Peyer's patch (tissue), 4 donors: ENCODE data around the gene UBAP1. TPM values are rescaled to one million over a fixed set of nuclear protein-coding genes. Genes with fewer than 3 reads are reported as not detected.
"Not testable (repeated sequence)": the region's sequence is repeated elsewhere in the genome, so short reads cannot be mapped to it uniquely, and the experiment has no call there.

Experiments used
- DNase-seq, 3 donors: peaks; one replicate each; pipeline ENCODE4 v3.0.0-alpha.2; 2017 to 2019
- H3K27ac ChIP-seq, 4 donors: fragments of 200-600 bp; sonication (generic); one replicate each; pipeline ENCODE4 v1.5.1; 2016 to 2019
- H3K27me3 ChIP-seq, 2 donors: fragments of 200-600 bp; sonication (generic); one replicate each; pipeline ENCODE4 v1.5.1; 2019
- H3K36me3 ChIP-seq, 3 donors: fragments of 200-600 bp; sonication (generic); one replicate each; pipeline ENCODE4 v1.5.1; 2016 to 2019
- H3K4me1 ChIP-seq, 4 donors: fragments of 200-600 bp; sonication (generic); one replicate each; pipeline ENCODE4 v1.5.1; 2016 to 2019
- H3K4me3 ChIP-seq, 4 donors: fragments of 200-600 bp; sonication (generic); 1 replicate in 3 of 4; 2 replicates in 1 of 4; pipeline ENCODE4 v1.5.1; 2016 to 2019; ENCODE audit warnings: mild to moderate bottlenecking in 1 of 4
- H3K9me3 ChIP-seq, 4 donors: fragments of 200-600 bp; sonication (generic); one replicate each; pipeline ENCODE4 v1.5.1; 2016 to 2019; ENCODE audit warnings: mild to moderate bottlenecking in 1 of 4
- POLR2A ChIP-seq, 2 donors: fragments of 450-650 bp; IDR thresholded peaks; one replicate each; pipeline ENCODE4 v1.5.1; 2017; ENCODE audit warnings: antibody characterized with exemption in 2 of 2, mild to moderate bottlenecking in 2 of 2, moderate library complexity in 2 of 2
- total RNA-seq, 4 donors: library from RNA; depleted of rRNA; stranded (reverse); fragments of >200 nt; gene quantifications; one replicate each; pipeline ENCODE4 v1.1.0, GENCODE V29; 2016
- TF ChIP-seq, protein P1 (sequence below), 6 experiments: fragments of 450-650 bp in 4 of 6; fragments of 200-600 bp in 2 of 6; sonication (generic) in 1 of 6; IDR thresholded peaks; one replicate each; pipeline ENCODE4 v1.5.1; 2017 to 2019; ENCODE audit warnings: antibody characterized with exemption in 6 of 6, mild to moderate bottlenecking in 3 of 6, moderate library complexity in 1 of 6

UBAP1 gene
- total RNA-seq, 4 donors from 2014 or later = 19.8 to 40.2 (median 31.6) TPM

DNA sequence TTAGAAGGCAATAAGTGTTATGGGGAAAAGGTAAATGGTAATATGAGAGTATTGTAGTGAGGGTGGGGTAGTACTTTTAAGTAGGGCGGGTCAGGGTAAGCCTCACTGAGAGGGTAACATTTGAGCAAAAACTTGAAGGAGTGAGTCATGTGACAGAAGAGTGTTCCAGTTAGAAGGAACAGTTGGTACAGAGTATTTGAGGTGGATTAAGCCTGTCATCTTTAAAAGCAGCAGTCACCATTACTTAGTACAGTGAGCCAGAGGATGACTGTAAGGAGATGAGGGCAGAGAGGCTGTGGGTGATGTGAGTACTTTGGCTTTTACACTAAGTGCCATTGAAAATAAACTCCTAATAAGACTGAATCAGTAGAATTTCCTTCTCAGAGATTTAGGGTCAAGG lies 54.8 kb downstream of the UBAP1 start:
- H3K4me3 ChIP-seq = no peak overlapping the region
- peaks cover 0 to 32% (median 0%) of the 10 kb centered on the region in 3 donors for H3K36me3 ChIP-seq
- TF ChIP-seq, protein P1, sequence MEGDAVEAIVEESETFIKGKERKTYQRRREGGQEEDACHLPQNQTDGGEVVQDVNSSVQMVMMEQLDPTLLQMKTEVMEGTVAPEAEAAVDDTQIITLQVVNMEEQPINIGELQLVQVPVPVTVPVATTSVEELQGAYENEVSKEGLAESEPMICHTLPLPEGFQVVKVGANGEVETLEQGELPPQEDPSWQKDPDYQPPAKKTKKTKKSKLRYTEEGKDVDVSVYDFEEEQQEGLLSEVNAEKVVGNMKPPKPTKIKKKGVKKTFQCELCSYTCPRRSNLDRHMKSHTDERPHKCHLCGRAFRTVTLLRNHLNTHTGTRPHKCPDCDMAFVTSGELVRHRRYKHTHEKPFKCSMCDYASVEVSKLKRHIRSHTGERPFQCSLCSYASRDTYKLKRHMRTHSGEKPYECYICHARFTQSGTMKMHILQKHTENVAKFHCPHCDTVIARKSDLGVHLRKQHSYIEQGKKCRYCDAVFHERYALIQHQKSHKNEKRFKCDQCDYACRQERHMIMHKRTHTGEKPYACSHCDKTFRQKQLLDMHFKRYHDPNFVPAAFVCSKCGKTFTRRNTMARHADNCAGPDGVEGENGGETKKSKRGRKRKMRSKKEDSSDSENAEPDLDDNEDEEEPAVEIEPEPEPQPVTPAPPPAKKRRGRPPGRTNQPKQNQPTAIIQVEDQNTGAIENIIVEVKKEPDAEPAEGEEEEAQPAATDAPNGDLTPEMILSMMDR (IDR thresholded peaks at IDR 0.05) = no peak
- TF ChIP-seq POLR2A (IDR thresholded peaks at IDR 0.05) = no peak
- H3K27ac ChIP-seq = no peak overlapping the region
- no peak for DNase-seq
- no peaks in the 10 kb centered on the region for H3K27me3 ChIP-seq
- H3K9me3 ChIP-seq = no peaks in the 10 kb centered on the region
- no peaks in the 10 kb centered on the region for H3K4me1 ChIP-seq

DNA sequence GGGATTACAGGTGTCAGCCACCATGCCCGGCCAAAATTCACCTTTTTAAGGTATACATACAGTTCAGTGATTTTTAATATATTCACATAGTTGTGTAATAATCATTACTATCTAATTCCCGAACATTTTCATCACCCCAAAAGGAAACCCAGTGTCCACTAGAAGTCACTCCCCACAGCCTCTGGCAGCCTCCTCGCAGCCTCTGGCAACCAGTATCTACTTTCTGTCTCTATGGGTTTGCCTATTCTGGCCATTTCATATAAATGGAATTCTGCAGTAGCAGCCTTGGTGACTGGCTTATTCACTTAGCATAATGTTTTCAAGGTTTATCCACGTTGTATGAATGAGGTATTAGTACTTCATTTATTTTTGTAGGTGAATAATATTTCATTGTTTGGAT lies 59.0 kb downstream of the UBAP1 start:
- no peaks in the 10 kb centered on the region for H3K4me1 ChIP-seq
- DNase-seq = no peak
- no peak overlapping the region for H3K27ac ChIP-seq
- TF ChIP-seq POLR2A (IDR thresholded peaks at IDR 0.05) = no peak
- H3K27me3 ChIP-seq = no peaks in the 10 kb centered on the region
- H3K4me3 ChIP-seq = no peak overlapping the region
- peaks cover 0 to 52% (median 0%) of the 10 kb centered on the region in 3 donors for H3K36me3 ChIP-seq
- H3K9me3 ChIP-seq = no peaks in the 10 kb centered on the region

DNA sequence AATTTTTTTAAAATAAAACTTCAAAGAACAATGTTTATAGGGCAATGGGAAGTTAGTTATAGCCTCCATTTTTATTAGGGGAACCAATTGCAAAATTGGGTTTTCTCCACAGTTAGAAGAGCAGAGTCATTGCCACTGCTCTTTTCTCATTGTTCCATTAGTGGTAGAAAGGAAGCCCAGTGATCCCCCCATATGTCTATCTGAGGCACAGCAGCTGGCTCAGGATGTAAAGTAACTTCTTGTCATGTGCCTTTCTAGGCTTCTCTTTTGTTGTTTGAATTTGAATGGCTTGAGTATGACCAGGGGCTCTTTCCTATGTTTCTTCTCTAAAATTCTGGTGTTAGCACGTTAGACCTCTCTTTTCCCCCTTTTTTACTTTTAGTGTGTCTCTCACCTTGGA lies 61.2 kb downstream of the UBAP1 start:
- Histone ChIP-seq H3K9me3 (no peaks in the 10 kb centered on the region), H3K27me3 (no peaks in the 10 kb centered on the region), H3K4me3 (no peak overlapping the region), H3K36me3 (peaks cover 0 to 46% (median 0%) of the 10 kb centered on the region in 3 donors), H3K4me1 (no peaks in the 10 kb centered on the region), H3K27ac (no peak overlapping the region)
- no peak for DNase-seq
- TF ChIP-seq, protein P1 (IDR thresholded peaks at IDR 0.05) = no peak
- TF ChIP-seq POLR2A (IDR thresholded peaks at IDR 0.05) = no peak

DNA sequence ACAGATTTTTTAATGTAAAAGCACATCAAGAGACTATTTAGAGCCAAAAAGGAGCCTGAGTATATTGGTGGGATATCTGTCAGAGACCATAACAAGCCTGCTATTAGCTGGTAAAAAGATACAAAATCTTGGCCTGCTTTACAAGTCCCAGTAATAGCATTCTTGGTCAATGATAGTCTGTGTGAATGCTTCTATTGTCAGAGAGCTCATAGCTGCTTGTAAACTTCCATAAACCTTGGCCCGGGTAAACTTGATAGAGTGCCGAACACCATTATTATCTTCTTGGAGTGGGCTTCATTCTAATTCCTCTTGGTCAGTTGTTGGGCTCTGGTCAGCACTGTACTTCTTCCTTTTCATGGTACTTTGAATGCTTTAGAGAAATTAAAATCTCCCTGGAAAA lies 64.0 kb downstream of the UBAP1 start:
- peaks cover 0 to 23% (median 0%) of the 10 kb centered on the region in 3 donors for H3K36me3 ChIP-seq
- no peak for DNase-seq
- no peak overlapping the region for H3K27ac ChIP-seq
- no peaks in the 10 kb centered on the region for H3K9me3 ChIP-seq
- no peak for TF ChIP-seq POLR2A (IDR thresholded peaks at IDR 0.05)
- TF ChIP-seq, protein P1 (IDR thresholded peaks at IDR 0.05) = no peak
- H3K27me3 ChIP-seq = no peaks in the 10 kb centered on the region
- H3K4me1 ChIP-seq = no peaks in the 10 kb centered on the region
- no peak overlapping the region for H3K4me3 ChIP-seq

DNA sequence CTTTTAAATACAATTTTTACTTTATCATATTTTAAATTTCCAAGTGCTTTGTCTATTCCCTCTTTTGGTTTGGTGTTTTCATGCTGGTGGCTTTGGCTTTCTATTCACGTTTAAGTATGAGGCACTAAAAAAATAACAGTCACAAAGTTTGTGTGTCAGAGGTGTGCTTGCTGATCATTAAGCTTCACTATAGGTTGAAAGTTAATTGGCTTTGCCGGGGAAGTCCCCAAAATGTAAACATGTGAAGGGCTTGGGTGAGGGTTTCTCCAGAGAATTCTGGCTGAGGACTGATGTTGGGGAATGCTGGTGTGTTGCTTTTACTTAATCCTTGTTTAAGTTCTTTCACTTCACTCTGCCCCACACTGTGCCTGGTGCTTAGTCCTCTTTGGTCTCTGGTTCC lies 66.4 kb downstream of the UBAP1 start:
- H3K9me3 ChIP-seq, H3K27me3 ChIP-seq, H3K4me1 ChIP-seq, H3K4me3 ChIP-seq, H3K27ac ChIP-seq, DNase-seq: not testable (repeated sequence)
- peaks cover 0 to 45% (median 0%) of the 10 kb centered on the region in 3 donors for H3K36me3 ChIP-seq

DNA sequence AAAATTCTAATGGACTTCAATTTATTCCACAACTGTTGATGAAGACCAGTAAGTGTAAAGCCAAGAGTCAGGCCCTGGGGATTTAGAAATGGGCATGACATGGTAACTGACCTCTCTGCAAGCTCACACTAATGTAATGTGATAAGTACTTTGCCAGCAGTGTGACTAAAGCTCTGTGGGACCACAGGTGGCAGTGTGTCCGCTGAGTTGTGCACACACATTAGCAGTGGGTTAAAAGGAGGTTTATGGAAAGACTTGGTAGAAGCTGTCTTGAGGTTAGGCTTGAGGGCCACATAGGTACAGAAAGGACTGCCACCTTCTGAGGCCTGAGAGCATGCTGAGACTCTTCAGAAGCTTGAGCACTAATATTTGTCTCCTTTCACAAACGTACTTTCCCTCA lies 67.6 kb downstream of the UBAP1 start:
- Histone ChIP-seq H3K27ac (no peak overlapping the region), H3K36me3 (peaks cover 0 to 52% (median 0%) of the 10 kb centered on the region in 3 donors), H3K4me3 (no peak overlapping the region), H3K4me1 (no peaks in the 10 kb centered on the region), H3K27me3 (no peaks in the 10 kb centered on the region), H3K9me3 (no peaks in the 10 kb centered on the region)
- DNase-seq = no peak
- TF ChIP-seq, protein P1 (IDR thresholded peaks at IDR 0.05) = no peak
- no peak for TF ChIP-seq POLR2A (IDR thresholded peaks at IDR 0.05)

- not testable (repeated sequence) for H3K4me3 ChIP-seq, H3K27ac ChIP-seq, H3K4me1 ChIP-seq, DNase-seq, H3K9me3 ChIP-seq, H3K27me3 ChIP-seq
- peaks cover 0 to 44% (median 0%) of the 10 kb centered on the region in 3 donors for H3K36me3 ChIP-seq
Observed at GRCh38 chr9:34247782-34248181, 68.9 kb downstream of the UBAP1 start.
